Stimulated activated memory B cell treated with anti-CD40 and anti-IgM and Interleukin-4, amounts not matched to agents 10 μg/mL and 1 μg/mL and 100 μg/mL, for 72 hours (primary cell): Measurements from ENCODE around the gene CORO2B.

Experiments
- ATAC-seq: fragments of 150-1000 bp; cut with Tn5 transposase; 2 replicates; pipeline ENCODE4 v1.10.0; 2021
- H3K27ac Mint-ChIP-seq: one replicate; pipeline ENCODE4 v1.8.0; 2022; ENCODE audit warnings: mild to moderate bottlenecking, mixed read lengths
- H3K27me3 Mint-ChIP-seq: one replicate; pipeline ENCODE4 v1.8.0; 2022; ENCODE audit warnings: mixed read lengths
- H3K36me3 Mint-ChIP-seq: one replicate; pipeline ENCODE4 v1.8.0; 2022; ENCODE audit warnings: mixed read lengths
- H3K4me1 Mint-ChIP-seq: one replicate; pipeline ENCODE4 v1.8.0; 2022; ENCODE audit warnings: mixed read lengths
- H3K4me3 Mint-ChIP-seq: one replicate; pipeline ENCODE4 v1.8.0; 2022; ENCODE audit warnings: mild to moderate bottlenecking, moderate library complexity, mixed read lengths
- H3K9me3 Mint-ChIP-seq: one replicate; pipeline ENCODE4 v1.8.0; 2022; ENCODE audit warnings: mixed read lengths

Gene CORO2B

GRCh38 chr15:68699881-68700454 lies 121.2 kb downstream of the CORO2B start:
- Mint-ChIP-seq H3K36me3 (no peaks in the 10 kb centered on the region), H3K4me1 (no peaks in the 10 kb centered on the region), H3K27me3 (peaks cover 45% of the 10 kb centered on the region), H3K9me3 (peaks cover 2% of the 10 kb centered on the region), H3K27ac (no peak overlapping the region), H3K4me3 (no peak overlapping the region)
- ATAC-seq = no peak

DNA sequence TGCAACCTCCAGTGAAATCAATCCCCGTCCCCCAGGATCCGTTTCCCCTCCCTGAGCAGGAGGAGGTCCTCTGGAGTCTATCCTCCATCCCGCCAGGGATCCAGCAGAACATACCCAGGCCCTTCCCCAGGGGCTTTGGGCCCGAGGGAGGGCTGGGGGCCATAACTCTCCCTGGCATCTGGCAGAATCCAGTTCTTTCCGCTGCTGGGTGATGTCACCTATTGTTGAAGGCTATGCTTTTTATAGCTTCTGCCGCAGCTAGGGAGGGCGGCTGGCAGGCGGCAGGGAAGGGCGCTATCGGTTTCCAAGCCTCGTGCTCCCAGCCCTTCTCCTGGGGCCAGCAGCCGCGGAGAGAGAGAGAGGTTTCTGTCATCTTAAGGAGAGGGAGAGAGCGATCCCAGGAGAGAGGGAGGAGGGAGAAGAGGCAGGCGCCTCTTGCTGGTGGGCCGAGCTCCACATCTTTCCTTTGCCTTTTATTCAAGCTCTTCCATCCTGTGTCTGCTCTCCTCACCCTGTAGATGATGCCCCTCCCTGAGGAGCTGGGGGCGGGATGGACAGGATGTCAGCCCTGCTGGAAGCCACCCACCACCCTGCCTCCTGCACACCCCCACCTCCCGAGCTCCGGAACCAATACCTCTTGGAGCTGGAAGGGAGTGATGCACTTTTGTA lies 121.8 kb downstream of the CORO2B start:
- no peak overlapping the region for H3K27ac Mint-ChIP-seq
- no peaks in the 10 kb centered on the region for H3K36me3 Mint-ChIP-seq
- ATAC-seq = peak; percentile 13
- H3K9me3 Mint-ChIP-seq = peaks cover 1% of the 10 kb centered on the region
- H3K27me3 Mint-ChIP-seq = peaks cover 39% of the 10 kb centered on the region
- no peak overlapping the region for H3K4me3 Mint-ChIP-seq
- no peaks in the 10 kb centered on the region for H3K4me1 Mint-ChIP-seq

DNA sequence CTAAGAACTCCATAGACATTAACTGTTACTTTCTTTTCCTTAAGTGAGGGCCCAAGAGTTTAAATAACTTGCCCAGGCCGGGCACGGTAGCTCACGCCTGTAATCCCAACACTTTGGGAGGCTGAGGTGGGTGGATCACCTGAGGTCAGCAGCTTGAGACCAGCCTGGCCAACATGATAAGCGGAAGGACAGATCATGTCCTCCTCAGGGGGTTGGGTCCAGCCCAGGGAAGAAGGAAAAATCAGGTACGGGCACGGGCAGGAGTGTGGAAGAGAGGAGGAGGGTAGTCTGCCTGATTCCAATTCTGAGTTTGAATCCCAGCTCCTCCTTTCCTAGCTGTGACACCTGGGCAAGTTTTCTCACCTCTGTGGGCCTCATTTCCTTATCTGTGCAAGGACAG lies 123.1 kb downstream of the CORO2B start:
- Mint-ChIP-seq H3K4me1 (no peaks in the 10 kb centered on the region), H3K9me3 (no peaks in the 10 kb centered on the region), H3K27ac (no peak overlapping the region), H3K36me3 (no peaks in the 10 kb centered on the region), H3K27me3 (peaks cover 42% of the 10 kb centered on the region), H3K4me3 (no peak overlapping the region)
- no peak for ATAC-seq

GRCh38 chr15:68704496-68705021 lies 125.8 kb downstream of the CORO2B start:
- H3K27ac Mint-ChIP-seq = no peak overlapping the region
- H3K4me1 Mint-ChIP-seq = no peaks in the 10 kb centered on the region
- H3K9me3 Mint-ChIP-seq = no peaks in the 10 kb centered on the region
- no peak overlapping the region for H3K4me3 Mint-ChIP-seq
- H3K36me3 Mint-ChIP-seq = no peaks in the 10 kb centered on the region
- no peak for ATAC-seq
- peaks cover 23% of the 10 kb centered on the region for H3K27me3 Mint-ChIP-seq

GRCh38 chr15:68706256-68706655 lies 127.5 kb downstream of the CORO2B start:
- Mint-ChIP-seq H3K27me3 (peaks cover 24% of the 10 kb centered on the region), H3K9me3 (no peaks in the 10 kb centered on the region), H3K36me3 (no peaks in the 10 kb centered on the region), H3K4me3 (no peak overlapping the region), H3K4me1 (no peaks in the 10 kb centered on the region), H3K27ac (no peak overlapping the region)
- no peak for ATAC-seq

DNA sequence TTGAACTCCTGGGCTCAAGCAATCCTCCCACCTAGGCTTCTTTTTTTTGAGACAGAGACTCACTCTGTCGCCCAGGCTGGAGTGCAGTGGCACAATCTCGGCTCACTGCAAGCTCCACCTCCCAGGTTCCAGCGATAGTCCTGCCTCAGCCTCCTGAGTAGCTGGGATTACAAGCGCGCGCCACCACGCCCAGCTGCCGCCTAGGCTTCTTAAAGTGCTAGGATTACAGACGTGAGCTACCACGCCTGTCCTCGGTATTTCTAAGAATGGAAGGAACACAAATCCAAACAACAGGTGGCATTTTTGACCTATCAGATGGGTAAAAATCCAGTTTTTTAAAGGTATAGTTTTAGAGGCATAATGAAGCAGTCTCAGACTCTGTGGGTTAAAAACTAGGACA lies 128.1 kb downstream of the CORO2B start:
- peaks cover 28% of the 10 kb centered on the region for H3K27me3 Mint-ChIP-seq
- no peaks in the 10 kb centered on the region for H3K4me1 Mint-ChIP-seq
- H3K4me3 Mint-ChIP-seq = no peak overlapping the region
- H3K36me3 Mint-ChIP-seq = no peaks in the 10 kb centered on the region
- no peaks in the 10 kb centered on the region for H3K9me3 Mint-ChIP-seq
- ATAC-seq = no peak
- no peak overlapping the region for H3K27ac Mint-ChIP-seq

DNA sequence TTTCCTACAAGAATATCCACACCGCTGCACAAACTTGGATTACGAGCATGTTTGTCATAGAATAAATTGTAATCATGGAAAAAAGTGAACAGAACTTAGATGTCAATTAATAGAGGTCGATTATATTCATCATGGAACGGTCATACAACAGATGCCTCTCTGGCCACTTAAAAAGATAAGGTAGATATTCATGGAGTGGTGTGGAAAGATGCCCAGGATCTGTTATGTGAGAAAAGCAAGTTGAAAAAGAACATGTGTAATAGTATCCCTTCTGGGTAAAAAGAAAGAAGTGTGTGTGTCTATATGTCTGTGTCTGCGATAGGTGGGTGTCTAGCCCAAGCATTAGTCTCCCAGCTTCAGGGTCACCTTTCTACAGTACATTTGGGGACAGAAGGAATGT lies 128.6 kb downstream of the CORO2B start:
- peaks cover 28% of the 10 kb centered on the region for H3K27me3 Mint-ChIP-seq
- ATAC-seq = no peak
- H3K9me3 Mint-ChIP-seq = no peaks in the 10 kb centered on the region
- no peaks in the 10 kb centered on the region for H3K36me3 Mint-ChIP-seq
- no peaks in the 10 kb centered on the region for H3K4me1 Mint-ChIP-seq
- no peak overlapping the region for H3K4me3 Mint-ChIP-seq
- no peak overlapping the region for H3K27ac Mint-ChIP-seq

- ATAC-seq = no peak
- no peaks in the 10 kb centered on the region for H3K4me1 Mint-ChIP-seq
- no peak overlapping the region for H3K27ac Mint-ChIP-seq
- H3K27me3 Mint-ChIP-seq = peaks cover 28% of the 10 kb centered on the region
- H3K4me3 Mint-ChIP-seq = no peak overlapping the region
- no peaks in the 10 kb centered on the region for H3K36me3 Mint-ChIP-seq
- no peaks in the 10 kb centered on the region for H3K9me3 Mint-ChIP-seq
Observed at GRCh38 chr15:68709876-68710275, 131.1 kb downstream of the CORO2B start.

DNA sequence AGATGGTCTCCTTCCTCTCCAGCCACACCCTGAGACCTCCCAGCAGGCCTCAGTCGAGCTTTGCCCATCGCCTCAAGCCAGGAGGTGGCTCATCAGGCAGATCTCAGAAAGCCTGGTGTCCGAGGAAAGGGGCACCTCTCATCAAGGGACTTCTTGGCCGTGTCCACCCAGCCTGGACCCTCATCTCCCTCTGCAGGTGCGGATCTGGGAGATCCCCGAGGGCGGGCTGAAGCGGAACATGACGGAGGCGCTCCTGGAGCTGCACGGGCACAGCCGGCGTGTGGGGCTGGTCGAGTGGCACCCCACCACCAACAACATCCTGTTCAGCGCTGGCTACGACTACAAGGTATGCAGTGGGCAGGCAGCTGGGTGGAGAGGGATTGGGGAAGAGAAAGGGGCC lies 131.7 kb downstream of the CORO2B start:
- no peaks in the 10 kb centered on the region for H3K9me3 Mint-ChIP-seq
- ATAC-seq = no peak
- H3K36me3 Mint-ChIP-seq = no peaks in the 10 kb centered on the region
- H3K27me3 Mint-ChIP-seq = peaks cover 29% of the 10 kb centered on the region
- no peak overlapping the region for H3K4me3 Mint-ChIP-seq
- H3K27ac Mint-ChIP-seq = no peak overlapping the region
- H3K4me1 Mint-ChIP-seq = no peaks in the 10 kb centered on the region

DNA sequence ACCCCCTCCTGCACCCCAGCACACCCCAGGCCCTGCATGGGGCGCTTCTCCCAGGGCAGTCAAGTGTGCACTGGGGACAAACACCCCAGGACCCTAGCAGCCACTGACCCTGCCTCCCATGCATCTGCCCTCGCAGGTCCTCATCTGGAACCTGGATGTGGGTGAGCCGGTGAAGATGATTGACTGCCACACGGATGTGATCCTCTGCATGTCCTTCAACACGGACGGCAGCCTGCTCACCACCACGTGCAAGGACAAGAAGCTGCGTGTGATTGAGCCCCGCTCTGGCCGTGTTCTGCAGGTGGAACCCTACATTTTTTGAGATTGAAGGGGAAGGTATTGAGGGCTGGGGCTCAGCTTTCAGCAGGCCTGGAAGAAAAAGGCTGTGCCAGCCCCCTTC lies 132.6 kb downstream of the CORO2B start:
- H3K36me3 Mint-ChIP-seq = no peaks in the 10 kb centered on the region
- no peaks in the 10 kb centered on the region for H3K9me3 Mint-ChIP-seq
- H3K4me1 Mint-ChIP-seq = no peaks in the 10 kb centered on the region
- no peak for ATAC-seq
- peaks cover 31% of the 10 kb centered on the region for H3K27me3 Mint-ChIP-seq
- H3K27ac Mint-ChIP-seq = no peak overlapping the region
- no peak overlapping the region for H3K4me3 Mint-ChIP-seq

DNA sequence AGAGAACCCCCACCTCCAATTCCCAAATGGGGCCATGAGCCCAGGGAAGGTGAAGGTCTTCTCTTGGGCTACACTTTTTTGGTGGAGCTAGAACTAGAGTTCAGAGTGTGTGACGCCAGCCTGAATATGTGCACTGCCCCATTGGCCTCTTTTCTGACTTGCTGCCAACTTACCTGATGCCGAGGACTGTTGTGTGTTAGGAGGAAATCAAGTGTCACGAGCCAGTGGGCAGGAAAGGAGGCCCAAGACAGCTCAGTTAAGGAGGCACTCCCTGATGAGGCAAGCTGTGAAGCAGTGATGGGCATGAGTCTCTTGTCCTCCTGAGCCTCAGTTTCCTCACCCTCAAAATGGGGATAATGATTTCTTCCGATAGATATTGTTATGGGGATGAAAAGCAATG lies 134.1 kb downstream of the CORO2B start:
- no peak overlapping the region for H3K27ac Mint-ChIP-seq
- no peak overlapping the region for H3K4me3 Mint-ChIP-seq
- no peak for ATAC-seq
- H3K36me3 Mint-ChIP-seq = no peaks in the 10 kb centered on the region
- no peaks in the 10 kb centered on the region for H3K4me1 Mint-ChIP-seq
- H3K9me3 Mint-ChIP-seq = no peaks in the 10 kb centered on the region
- peaks cover 37% of the 10 kb centered on the region for H3K27me3 Mint-ChIP-seq

GRCh38 chr15:68713874-68714273 lies 135.1 kb downstream of the CORO2B start:
- ATAC-seq = no peak
- H3K9me3 Mint-ChIP-seq = no peaks in the 10 kb centered on the region
- H3K27me3 Mint-ChIP-seq = peaks cover 44% of the 10 kb centered on the region
- H3K27ac Mint-ChIP-seq = no peak overlapping the region
- H3K36me3 Mint-ChIP-seq = no peaks in the 10 kb centered on the region
- no peak overlapping the region for H3K4me3 Mint-ChIP-seq
- H3K4me1 Mint-ChIP-seq = no peaks in the 10 kb centered on the region

- H3K9me3 Mint-ChIP-seq = no peaks in the 10 kb centered on the region
- H3K27ac Mint-ChIP-seq = no peak overlapping the region
- ATAC-seq = no peak
- no peak overlapping the region for H3K4me3 Mint-ChIP-seq
- no peaks in the 10 kb centered on the region for H3K36me3 Mint-ChIP-seq
- peaks cover 46% of the 10 kb centered on the region for H3K27me3 Mint-ChIP-seq
- H3K4me1 Mint-ChIP-seq = no peaks in the 10 kb centered on the region
Observed at GRCh38 chr15:68715111-68715510, 136.3 kb downstream of the CORO2B start.

- Mint-ChIP-seq H3K4me3 (no peak overlapping the region), H3K36me3 (no peaks in the 10 kb centered on the region), H3K27ac (no peak overlapping the region), H3K27me3 (peaks cover 32% of the 10 kb centered on the region), H3K9me3 (no peaks in the 10 kb centered on the region), H3K4me1 (no peaks in the 10 kb centered on the region)
- no peak for ATAC-seq
Observed at GRCh38 chr15:68717951-68718350, 139.2 kb downstream of the CORO2B start.

DNA sequence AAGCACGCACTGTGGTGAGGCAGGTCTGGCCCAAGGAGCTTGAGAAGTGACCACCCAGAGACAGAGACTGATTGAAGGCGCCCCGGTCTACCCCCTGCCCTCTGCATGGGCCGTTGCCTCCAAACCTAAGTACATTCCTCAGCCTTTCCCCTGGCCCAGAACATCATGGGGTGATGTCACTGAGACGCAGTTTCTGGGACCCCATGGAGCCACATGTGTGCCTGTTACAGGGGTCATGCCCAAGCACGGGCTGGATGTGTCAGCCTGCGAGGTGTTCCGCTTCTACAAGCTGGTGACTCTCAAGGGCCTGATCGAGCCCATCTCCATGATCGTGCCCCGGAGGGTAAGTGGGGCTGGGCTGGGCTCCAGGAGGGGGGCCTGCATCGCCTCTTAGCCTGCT lies 139.7 kb downstream of the CORO2B start:
- Mint-ChIP-seq H3K27me3 (peaks cover 32% of the 10 kb centered on the region), H3K4me3 (no peak overlapping the region), H3K4me1 (no peaks in the 10 kb centered on the region), H3K9me3 (no peaks in the 10 kb centered on the region), H3K27ac (no peak overlapping the region), H3K36me3 (no peaks in the 10 kb centered on the region)
- ATAC-seq = peak; percentile 10

DNA sequence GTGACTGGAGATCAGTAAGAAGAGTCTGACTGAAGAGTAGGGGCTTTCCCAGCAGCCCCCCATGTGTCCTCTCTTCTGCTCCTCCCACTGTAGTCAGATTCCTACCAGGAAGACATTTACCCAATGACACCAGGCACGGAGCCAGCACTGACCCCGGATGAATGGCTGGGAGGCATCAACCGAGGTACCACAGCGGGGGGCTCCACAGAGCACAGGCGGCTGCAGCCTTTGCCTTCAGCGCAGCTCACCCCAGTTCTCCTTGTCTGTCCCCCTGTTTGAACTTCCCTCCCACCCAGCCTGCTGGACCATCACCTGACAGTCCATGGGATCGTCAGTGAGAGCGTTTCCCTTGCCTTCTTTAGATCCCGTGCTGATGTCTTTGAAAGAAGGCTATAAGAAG lies 140.3 kb downstream of the CORO2B start:
- Mint-ChIP-seq H3K27ac (no peak overlapping the region), H3K4me3 (no peak overlapping the region), H3K4me1 (no peaks in the 10 kb centered on the region), H3K36me3 (no peaks in the 10 kb centered on the region), H3K9me3 (no peaks in the 10 kb centered on the region), H3K27me3 (peaks cover 32% of the 10 kb centered on the region)
- no peak for ATAC-seq
